ENCODE measurements around the gene CFD. TPM values are rescaled to one million over a fixed set of nuclear protein-coding genes. Genes with fewer than 3 reads are reported as not detected.
"Not testable (repeated sequence)": the region's sequence is repeated elsewhere in the genome, so short reads cannot be mapped to it uniquely, and the experiment has no call there.

CFD gene
- total RNA-seq, 1 donor from 2014 or later: 2.5 TPM

DNA sequence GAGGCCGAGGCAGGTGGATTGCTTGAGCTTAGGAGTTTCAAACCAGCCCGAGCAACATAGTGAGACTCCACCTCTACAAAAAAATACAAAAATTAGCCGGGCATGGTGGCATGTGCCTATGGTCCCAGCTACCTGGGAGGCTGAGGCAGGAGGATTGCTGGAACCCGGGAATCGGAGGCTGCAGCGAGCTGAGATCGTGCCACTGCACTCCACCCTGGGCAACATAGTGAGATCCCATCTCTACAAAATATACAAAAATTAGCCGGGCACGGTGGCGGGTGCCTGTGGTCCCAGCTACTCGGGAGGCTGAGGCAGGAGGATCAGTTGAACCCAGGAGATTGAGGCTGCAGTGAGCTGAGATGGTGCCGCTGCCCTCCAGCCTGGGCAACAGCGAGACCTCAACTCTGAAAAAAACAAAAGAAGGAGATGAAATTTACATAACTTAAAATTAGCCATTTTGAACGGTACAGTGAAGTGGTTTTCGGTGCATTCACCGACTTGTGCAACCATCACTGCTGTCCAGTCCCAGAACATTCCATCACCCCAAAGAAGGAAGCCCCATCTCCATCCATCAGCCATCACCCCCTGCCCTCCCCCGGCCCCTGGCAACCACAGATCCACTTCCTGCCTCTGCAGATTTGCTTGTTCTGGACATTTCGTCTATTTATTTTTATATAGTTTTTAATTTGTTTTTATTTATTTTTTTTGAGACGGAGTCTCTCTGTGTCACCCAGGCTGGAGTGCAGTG, 33.4 kb upstream of the CFD start:
- intact Hi-C loops (cut with micrococcal nuclease): no loop called here

DNA sequence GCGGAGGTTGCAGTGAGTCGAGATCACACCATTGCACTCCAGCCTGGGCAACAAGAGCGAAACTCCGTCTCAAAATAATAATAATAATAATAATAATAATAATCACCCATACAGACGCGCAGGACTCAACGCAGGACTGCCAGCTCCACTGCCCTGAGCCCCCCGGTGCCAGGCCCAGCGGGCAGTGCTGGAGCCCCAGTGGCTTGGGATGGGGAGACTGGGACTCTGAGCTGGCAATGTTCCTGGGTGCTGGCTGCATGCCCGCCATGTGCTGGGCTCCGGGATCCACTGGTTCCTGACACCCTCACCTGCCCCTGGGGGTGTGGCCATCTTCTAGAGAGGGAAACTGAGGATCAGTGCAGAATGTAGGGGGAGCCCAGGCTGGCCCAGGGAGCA, 32.2 kb upstream of the CFD start:
- intact Hi-C loops (cut with micrococcal nuclease): no loop called here

GRCh38 chr19:827710-828321, 31.6 kb upstream of the CFD start, which contains the start of gene AZU1:
Gene AZU1 (plus strand): TSS chr19:827837. CDS start chr19:827847, 10 bp downstream.
- intact Hi-C loops (cut with micrococcal nuclease): no loop called here

- intact Hi-C loops (cut with micrococcal nuclease): no loop called here
Measured at GRCh38 chr19:829129-829758, 30.2 kb upstream of the CFD start.

GRCh38 chr19:831407-832369, 27.8 kb upstream of the CFD start:
- intact Hi-C loops (cut with micrococcal nuclease): no loop called here

DNA sequence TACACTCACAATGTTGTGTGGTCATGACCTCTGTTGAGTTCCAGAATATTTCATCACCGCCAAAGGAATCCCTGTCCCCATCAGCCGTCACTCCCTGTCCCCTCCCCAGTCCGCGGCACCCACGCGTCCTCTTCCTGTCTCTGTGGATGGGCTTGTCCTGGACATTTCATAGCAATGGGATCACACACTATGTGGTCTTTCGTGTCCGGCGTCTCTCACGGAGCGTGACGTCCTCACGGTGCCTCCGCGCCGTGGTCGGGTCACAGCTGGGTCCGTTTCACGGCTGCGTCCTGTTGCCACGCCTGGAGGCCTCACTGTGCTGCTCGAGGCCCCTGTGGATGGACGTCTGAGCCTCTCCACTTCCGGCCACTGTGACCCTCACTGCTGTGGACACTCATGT, 25.2 kb upstream of the CFD start:
- intact Hi-C loops (cut with micrococcal nuclease): no loop called here

GRCh38 chr19:835210-835810, 24.2 kb upstream of the CFD start:
- intact Hi-C loops (cut with micrococcal nuclease): no loop called here

DNA sequence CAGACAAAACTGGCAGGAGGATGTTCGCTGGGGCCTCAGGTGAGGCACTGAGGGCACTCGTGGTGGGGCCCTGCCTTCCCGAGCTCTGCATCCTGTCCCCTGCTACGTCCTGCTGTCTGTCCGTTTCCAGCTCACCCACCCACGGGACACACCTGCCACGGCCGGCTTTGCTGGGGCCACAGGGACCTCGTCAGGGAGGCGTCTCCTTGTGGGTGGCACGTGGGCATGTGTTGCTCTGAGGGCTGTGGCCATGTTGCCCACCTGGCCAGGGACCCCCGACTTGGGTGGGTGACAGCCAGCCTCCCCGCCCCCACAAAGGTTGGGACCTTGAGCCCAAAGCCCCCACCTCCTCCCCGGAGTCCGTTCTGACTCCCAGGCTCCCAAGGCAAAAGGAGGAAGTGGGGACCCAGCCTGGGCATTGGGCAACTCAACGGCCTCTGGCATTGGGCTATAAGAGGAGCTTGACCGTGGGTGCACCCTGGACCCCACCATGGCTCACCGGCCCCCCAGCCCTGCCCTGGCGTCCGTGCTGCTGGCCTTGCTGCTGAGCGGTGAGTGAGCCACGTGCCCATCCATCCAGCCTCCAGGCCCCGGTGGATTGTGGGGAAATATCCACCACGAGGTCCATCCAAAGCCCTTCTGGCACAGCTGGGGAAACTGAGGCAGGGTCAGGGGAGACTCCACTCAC, 18.8 kb upstream of the CFD start, which contains the start of gene PRTN3:
Gene PRTN3, plus strand, starts transcription at position 481 of the 688 bp plus-strand sequence. Its CDS starts 10 bp downstream, at position 491.
- intact Hi-C loops (cut with micrococcal nuclease): no loop called here

GRCh38 chr19:842802-843179, 16.7 kb upstream of the CFD start:
- intact Hi-C loops (cut with micrococcal nuclease): not testable (repeated sequence)

DNA sequence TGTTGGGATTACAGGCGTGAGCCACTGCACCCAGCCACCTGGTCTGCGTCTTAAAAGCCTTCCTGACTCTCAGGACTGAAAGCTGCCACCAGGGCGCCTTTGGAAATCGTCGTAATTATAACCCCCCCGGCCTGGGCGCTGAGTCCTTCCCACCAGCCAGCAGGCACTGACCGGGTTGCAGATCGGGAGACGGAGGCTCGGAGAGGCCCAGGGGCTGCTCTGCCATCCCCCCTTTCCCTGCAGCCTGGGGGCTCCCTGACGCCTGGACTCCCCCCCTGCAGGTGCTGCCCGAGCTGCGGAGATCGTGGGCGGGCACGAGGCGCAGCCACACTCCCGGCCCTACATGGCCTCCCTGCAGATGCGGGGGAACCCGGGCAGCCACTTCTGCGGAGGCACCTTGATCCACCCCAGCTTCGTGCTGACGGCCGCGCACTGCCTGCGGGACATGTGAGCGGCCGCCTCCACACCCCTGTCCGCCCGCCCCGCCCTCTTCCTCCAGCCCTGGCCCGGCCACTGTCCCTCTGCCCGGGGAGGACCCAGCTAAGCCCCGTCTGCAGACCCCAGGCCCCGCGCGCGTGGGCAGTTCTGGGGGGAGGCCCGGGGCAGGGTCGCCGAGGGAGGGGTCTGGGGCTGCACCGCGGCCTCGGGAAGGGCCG, 16.2 kb upstream of the CFD start:
- intact Hi-C loops (cut with micrococcal nuclease): no loop called here

DNA sequence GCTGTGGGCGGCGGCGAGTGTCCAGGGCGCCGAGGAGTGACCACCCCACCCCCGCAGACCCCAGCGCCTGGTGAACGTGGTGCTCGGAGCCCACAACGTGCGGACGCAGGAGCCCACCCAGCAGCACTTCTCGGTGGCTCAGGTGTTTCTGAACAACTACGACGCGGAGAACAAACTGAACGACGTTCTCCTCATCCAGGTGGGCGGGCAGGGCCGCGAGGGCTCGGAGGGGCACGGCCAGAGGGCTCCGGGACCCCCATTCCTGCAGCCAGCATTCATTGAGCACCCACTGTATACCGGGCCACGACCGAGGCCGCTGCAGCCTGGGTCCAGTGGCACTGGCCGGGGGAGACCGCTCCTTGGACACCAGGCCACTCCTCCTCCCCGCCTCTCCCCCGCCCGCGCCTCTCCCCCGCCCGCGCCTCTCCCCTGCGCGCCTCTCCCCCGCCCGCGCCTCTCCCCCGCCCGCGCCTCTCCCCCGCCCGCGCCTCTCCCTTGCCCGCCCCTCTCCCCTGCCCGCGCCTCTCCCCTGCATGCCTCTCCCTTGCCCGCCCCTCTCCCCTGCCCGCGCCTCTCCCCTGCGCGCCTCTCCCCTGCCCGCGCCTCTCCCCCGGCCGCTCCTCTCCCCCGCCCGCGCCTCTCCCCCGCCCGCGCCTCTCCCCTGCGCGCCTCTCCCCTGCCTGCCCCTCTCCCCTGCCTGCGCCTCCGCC, 15.5 kb upstream of the CFD start:
- intact Hi-C loops (cut with micrococcal nuclease): no loop called here

GRCh38 chr19:844546-844971, 14.9 kb upstream of the CFD start:
- intact Hi-C loops (cut with micrococcal nuclease): no loop called here

GRCh38 chr19:845707-846521, 13.6 kb upstream of the CFD start:
- intact Hi-C loops (cut with micrococcal nuclease): no loop called here

DNA sequence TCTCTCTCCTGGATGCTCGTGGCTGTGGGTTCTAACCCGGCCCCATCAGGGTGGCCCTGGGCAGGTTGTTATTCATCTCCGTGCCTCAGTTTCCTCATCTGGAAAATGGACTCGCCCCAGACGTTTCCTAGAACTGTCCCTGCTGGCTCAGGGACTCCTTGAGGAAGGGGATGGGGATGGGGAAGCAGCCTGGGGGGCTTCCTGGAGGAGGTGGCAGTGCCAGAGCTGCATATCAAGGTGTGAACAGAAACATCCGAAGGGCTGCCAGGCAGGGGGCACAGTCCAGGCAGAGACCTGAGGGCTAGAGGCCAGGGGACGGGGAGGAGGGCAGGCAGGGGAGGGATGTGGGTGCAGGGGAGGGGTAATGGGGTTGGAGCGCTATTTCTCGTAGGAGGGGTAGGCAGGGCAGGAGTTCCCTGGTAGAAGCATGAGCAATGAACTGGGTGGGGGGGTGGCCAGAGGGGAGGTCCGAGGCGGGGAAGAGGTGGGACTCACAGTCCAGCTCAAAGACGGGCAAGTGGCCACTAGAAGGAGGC, 11.0 kb upstream of the CFD start:
- intact Hi-C loops (cut with micrococcal nuclease): no loop called here

GRCh38 chr19:849195-849594, 10.3 kb upstream of the CFD start:
- intact Hi-C loops (cut with micrococcal nuclease): not testable (repeated sequence)

DNA sequence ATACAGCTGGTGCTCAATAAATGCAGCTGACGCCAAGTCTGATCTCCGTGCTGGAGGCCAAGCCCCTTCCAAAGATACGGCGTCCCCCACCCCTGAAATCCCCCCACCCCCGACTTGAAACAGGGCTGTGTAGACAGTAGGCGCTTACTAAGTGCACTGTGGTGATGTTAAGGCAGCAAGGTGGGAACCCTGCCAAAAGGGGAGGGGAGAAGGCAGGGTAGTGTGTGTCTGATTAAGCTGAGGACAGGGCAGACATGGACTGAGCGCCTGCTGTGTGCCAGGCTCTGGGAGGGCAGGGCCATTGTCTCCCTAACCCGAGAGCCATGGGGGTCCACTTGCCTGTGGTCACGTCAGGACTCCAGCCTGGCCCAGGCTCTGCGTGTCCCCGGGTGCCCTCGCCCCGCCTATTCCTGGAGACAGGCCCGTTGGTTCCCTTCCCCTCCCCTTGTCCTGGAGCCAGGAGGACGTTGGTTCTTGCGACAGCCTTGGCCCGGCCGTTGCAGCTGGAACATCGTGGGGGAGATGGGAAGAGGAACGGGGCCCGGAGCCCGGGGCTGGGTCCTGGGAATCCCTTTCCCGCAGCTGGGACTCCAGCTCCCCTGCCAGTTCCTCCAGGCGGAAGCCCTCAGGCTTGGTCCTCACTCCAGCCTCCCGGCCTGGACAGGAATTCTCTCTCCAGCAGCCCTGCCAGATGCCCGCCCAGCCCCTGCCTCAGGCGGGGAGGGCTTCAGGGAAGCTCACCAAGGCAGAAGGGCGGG, 9.1 kb upstream of the CFD start:
- intact Hi-C loops (cut with micrococcal nuclease): no loop called here

- intact Hi-C loops (cut with micrococcal nuclease): no loop called here
Measured at GRCh38 chr19:850979-851335, 8.5 kb upstream of the CFD start.

Data from T-helper 2 cell treated with Interferon-gamma antibody and Interleukin-4, amounts not matched to agents 100 ng/mL and 5 ng/mL, for 36 hours (primary cell).